Glomerular visceral epithelial cell (primary cell): Measurements from ENCODE around the gene CNTN2.

ENCODE experiments used
- DNase-seq: peaks from one replicate; pipeline ENCODE4 v3.0.0-alpha.2; 2016; ENCODE audit errors: extremely low spot score

The CNTN2 gene

DNA sequence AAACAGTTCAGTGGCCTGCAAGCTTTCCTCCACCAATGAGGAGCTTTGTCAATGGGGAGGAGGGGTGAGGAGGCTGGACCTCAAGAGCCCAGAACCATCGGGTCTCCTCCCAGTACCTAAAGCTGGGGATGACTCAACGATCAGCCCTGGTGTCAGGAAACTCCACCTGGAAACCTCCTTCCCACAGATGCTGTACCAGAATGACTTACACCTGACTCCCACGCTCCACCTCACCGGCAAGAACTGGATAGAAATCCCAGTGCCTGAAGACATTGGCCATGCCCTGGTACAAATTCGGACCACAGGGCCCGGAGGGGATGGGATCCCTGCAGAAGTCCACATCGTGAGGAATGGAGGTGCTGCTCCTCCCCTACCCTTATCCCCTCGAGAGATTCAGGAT, 29.9 kb downstream of the CNTN2 start:
- no peak for DNase-seq

GRCh38 chr1:205073511-205073910, 30.5 kb downstream of the CNTN2 start:
- no peak for DNase-seq

- no peak for DNase-seq
Observed at GRCh38 chr1:205074084-205074483, 31.1 kb downstream of the CNTN2 start.

- DNase-seq, result no peak
Observed at GRCh38 chr1:205074513-205074912, 31.5 kb downstream of the CNTN2 start.

GRCh38 chr1:205075642-205076155, 32.7 kb downstream of the CNTN2 start:
- no peak for DNase-seq

DNA sequence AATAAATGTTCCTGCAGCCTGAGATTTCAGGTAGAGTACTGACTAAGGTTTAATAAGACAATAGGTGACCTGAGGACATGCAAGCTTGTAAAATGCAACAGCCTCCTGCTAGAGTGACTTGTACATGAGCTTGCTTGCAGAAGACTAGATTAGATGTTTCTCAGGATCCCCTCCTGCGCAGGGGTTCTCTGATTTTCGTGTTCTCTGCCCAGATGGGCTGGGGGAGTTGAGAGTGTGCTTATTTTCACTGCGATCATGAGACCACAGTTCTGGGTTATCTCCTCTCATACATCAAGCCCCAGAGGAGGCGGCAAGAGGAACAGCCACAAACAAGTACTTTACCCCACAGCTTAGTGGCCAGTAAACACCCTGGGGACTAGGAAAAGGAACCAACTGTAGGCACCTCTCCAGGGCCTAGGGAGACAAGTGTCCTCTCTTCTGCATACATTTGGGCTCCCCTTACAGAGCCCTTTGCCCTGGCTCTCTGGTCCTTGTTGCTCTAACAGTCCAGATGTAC, 33.3 kb downstream of the CNTN2 start:
- DNase-seq, result no peak

DNA sequence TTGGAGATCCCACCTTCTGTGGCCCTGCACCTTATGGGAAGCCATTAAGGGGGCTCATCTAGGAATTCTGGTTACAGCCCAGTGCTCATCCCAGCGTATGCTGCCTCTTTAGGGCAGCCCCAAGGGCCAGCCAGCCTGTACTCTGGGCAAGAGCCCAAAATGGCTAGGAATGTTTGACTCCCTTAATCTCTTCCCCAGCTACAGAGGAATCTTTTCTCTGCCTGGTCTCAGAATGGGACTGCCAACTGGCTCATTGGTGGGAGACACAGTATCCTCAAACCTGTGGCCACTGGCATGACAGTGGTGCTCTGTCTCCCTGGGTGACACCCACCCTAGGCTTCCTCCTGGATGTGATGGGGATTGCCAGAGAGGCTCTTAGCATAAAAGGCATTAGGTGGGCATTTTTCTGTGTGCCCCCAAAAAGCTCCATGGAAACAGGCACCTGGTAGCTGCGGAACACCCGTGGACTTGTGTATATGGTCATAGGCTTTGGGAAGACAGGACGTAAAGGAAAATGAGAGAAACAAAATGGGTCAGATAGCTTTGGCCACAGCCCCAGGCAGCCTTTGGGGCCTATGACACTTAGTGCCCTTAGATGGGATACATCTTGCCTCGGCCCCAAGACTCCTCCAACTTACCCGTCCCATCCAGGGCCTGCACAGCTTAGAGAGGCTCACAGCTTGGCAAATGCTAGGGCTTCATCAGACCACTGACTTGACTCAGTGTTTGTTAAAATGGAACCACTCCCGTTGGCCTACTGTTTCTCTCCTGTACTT, 34.3 kb downstream of the CNTN2 start:
- DNase-seq, result no peak

GRCh38 chr1:205077934-205078311, 34.9 kb downstream of the CNTN2 start:
- DNase-seq, result no peak

- no peak for DNase-seq
Observed at GRCh38 chr1:205082431-205082830, 39.4 kb downstream of the CNTN2 start.

DNA sequence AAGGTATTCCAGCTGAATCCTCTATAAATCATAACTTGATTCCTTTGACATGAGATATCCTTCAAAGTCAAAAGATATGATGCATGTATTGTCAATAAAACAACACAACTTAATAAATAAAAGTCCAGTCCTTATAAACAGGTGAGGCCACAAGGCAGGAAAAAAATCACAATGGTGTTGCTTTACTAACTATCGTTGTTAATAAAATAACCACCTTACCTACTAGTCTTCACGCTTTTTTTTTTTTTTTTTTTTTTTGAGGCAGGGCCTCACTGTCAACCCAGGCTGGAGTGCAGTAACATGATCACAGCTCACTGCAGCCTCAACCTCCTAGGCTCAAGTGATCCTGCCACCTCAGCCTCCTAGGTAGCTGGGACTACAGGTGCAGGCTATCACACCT, 41.3 kb downstream of the CNTN2 start, which contains the start of gene TMEM81:
Gene TMEM81, minus strand, starts transcription at position 101 of the 400 bp plus-strand sequence. CDS start 140 bp downstream, outside the sequence.
- no peak for DNase-seq

DNA sequence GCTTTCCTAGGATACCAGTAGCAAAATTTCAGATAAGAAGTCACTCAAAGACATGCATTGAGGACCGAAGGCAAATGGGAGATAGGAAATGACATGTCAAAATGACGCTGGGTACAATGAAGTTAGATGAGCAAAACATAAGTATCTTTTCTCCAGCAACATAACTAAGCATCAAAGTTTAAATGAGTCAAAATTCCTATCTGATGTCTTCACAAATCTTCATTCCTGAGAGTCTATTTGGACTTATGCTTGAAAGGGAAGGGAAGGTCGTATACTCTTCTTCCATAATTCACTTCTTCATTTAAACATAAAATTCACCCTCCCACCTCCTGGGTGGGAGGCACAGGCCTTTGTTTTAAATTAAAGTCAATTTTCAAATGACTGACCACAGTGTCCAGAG, 45.3 kb downstream of the CNTN2 start:
- no peak for DNase-seq

- no peak for DNase-seq
Observed at GRCh38 chr1:205091043-205091740, 48.2 kb downstream of the CNTN2 start.

DNA sequence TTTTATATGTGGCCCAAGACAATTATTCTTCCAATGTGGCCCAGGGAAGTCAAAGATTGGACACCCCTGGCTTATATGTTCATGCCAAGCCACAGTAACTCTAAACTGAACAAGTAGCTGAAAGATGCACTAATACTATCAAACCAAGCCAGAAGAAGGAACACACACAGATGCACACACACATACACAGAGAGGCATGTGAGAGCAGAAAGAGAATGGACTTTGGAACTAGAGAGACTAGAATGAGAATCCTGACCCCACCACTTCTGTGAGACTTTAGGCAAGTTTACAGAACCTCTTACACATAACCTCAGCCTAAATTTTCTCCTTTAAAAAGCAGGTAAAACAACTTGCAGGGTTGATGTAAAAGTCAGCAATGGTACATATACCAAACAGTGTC, 52.4 kb downstream of the CNTN2 start:
- DNase-seq, result no peak

- no peak for DNase-seq
Observed at GRCh38 chr1:205098242-205098641, 55.2 kb downstream of the CNTN2 start.

- no peak for DNase-seq
Observed at GRCh38 chr1:205102404-205102803, 59.4 kb downstream of the CNTN2 start.

GRCh38 chr1:205107327-205107726, 64.3 kb downstream of the CNTN2 start:
- DNase-seq, result no peak

- DNase-seq, result no peak
Observed at GRCh38 chr1:205108464-205108863, 65.5 kb downstream of the CNTN2 start.

GRCh38 chr1:205109269-205109668, 66.3 kb downstream of the CNTN2 start:
- DNase-seq, result no peak

DNA sequence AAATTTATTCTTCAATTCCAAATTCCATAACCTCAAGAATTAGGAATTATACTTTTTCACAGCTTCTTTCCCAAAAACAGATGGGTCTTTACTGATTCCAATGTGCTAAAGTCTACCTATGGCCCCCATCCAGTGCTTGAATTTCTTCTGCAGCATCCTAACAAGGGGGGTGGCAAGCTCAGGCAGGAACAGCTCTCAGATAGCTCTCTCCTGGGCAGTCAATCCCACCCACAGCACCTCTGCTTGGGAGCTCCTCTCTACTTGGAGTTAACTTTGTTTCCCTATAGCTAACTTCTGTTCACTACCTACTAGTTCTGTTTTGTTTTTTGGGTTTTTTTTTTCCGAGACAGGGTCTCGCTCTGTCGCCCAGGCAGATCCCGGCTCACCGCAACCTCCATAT, 66.7 kb downstream of the CNTN2 start:
- no peak for DNase-seq

DNA sequence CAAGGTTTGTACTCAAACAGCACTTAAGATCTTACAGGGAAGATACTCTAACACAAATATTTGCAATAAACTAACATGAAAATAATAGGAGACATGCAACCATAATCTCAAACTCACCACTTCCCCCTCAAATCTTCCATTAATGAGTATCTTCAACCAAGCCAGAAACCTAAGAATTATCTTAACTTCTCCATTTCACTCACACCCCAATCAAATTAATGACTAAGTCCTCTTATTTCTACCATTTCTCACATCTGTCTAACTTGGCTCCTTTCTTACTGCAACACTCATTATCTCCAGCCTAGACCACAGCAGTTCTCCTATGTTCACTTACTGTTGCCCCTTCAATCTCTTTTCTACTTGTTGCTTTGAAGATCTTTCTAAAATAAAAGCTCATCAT, 68.3 kb downstream of the CNTN2 start:
- no peak for DNase-seq

GRCh38 chr1:205118752-205119151, 75.7 kb downstream of the CNTN2 start:
- no peak for DNase-seq

DNA sequence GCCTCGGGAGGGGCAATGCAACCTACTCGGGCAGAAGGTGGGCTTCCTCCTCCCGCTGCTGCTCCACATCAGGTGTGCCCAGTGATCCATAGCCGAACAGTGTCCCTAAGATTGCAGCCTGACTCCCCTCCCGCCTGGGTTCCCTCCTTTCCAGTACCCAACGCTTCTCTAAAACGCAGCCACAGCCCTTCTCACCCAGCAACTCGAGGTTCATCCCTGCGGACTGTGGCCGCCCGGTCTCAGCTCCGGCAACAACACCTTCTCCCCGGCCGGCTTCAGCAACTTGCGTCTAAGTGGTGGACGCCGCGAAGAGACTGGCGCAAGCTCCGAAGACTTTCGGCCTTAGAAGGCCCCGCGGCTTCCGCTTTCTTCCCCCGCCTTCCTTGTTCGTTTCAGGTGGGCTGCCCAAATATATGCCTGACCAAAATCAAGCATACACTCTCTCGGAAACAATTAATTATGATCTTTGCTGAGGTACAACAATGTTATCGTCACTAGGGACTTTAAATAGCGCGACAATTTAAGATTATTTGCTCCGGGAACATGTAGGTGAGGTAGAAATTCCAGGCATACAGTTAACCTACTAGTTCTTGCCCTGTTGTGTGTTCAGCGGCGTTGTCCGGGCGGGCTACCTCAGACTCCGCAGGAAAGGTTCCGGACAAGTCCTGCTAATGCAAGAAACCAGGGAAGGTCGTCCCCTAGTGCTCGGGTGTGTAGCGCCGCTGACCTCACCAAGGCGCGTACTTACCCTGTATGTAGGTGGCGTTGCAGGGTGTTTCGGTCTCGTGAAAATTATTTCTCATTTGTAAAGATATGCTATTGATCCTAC, 78.9 kb downstream of the CNTN2 start, which contains the start of gene RBBP5:
Gene RBBP5, minus strand, starts transcription at position 319 of the 829 bp plus-strand sequence. Its CDS starts 105 bp downstream, at position 214.
- peak; percentile 98 for DNase-seq
